Astrocyte of the cerebellum (primary cell): ENCODE data around the gene PGBD1.

Experiments
- DNase-seq: peaks from one replicate; pipeline ENCODE4 v3.0.0-alpha.2; 2011; ENCODE audit warnings: low read depth
- H3K4me3 ChIP-seq: 2 replicates; pipeline ENCODE4 v1.5.1; 2011; ENCODE audit warnings: mild to moderate bottlenecking, low read depth, low read length, moderate library complexity
- CTCF ChIP-seq: IDR thresholded peaks from 2 replicates; pipeline ENCODE4 v1.5.1; 2012; ENCODE audit warnings: low read length, low read depth, moderate library complexity, mild to moderate bottlenecking; ENCODE audit errors: missing control alignments
- in situ Hi-C: cut with HindIII; loops from 2 replicates; pipeline ENCODE4 v1.10.0; 2017; ENCODE audit warnings: low sequenced_read_pairs

PGBD1 gene

GRCh38 chr6:28322661-28323060, 41.3 kb downstream of the PGBD1 start:
- DNase-seq: no peak
- in situ Hi-C loops: no loop called here
- TF ChIP-seq CTCF: no peak
- H3K4me3 ChIP-seq: no peak overlapping the region

- DNase-seq: no peak
- in situ Hi-C loops: no loop called here
- H3K4me3 ChIP-seq: no peak overlapping the region
- no peak for TF ChIP-seq CTCF
Observed at GRCh38 chr6:28323813-28324424, 42.5 kb downstream of the PGBD1 start.

- in situ Hi-C loops: no loop called here
- no peak for TF ChIP-seq CTCF
- H3K4me3 ChIP-seq: no peak overlapping the region
- DNase-seq: no peak
Observed at GRCh38 chr6:28326371-28326948, 45.1 kb downstream of the PGBD1 start.

- TF ChIP-seq CTCF: no peak
- in situ Hi-C loops: no loop called here
- no peak for DNase-seq
- no peak overlapping the region for H3K4me3 ChIP-seq
Observed at GRCh38 chr6:28330041-28330440, 48.7 kb downstream of the PGBD1 start.

- no peak for TF ChIP-seq CTCF
- no peak overlapping the region for H3K4me3 ChIP-seq
- DNase-seq: no peak
- in situ Hi-C loops: no loop called here
Observed at GRCh38 chr6:28333047-28333446, 51.7 kb downstream of the PGBD1 start.

- no peak for DNase-seq
- in situ Hi-C loops: no loop called here
- TF ChIP-seq CTCF: no peak
- no peak overlapping the region for H3K4me3 ChIP-seq
Observed at GRCh38 chr6:28333599-28334018, 52.2 kb downstream of the PGBD1 start.
